HG03060 (cell line): ENCODE data around the gene SLC12A5.
A peak's percentile ranks its signal among the peaks of the same experiment; 100 is the strongest.
"Not testable (repeated sequence)": the region's sequence is repeated elsewhere in the genome, so short reads cannot be mapped to it uniquely, and the experiment has no call there.

Source experiments
- ATAC-seq: cut with Tn5 transposase; IDR thresholded peaks from one replicate; pipeline ENCODE4 v1.9.1; 2021; ENCODE audit warnings: low read depth, moderate number of reproducible peaks; ENCODE audit not compliant: unreplicated experiment

SLC12A5 gene

GRCh38 chr20:46073443-46073842 is 44.4 kb downstream of the SLC12A5 start:
- ATAC-seq, result no peak

- ATAC-seq, result no peak
Measured at GRCh38 chr20:46074006-46074405, 45.0 kb downstream of the SLC12A5 start.

- no peak for ATAC-seq
Measured at GRCh38 chr20:46076806-46077205, 47.8 kb downstream of the SLC12A5 start.

GRCh38 chr20:46077642-46078305 is 48.8 kb downstream of the SLC12A5 start:
- ATAC-seq, result no peak

GRCh38 chr20:46078954-46079353 is 49.9 kb downstream of the SLC12A5 start:
- ATAC-seq, result no peak

- ATAC-seq, result no peak
Measured at GRCh38 chr20:46081074-46081473, 52.1 kb downstream of the SLC12A5 start.

- ATAC-seq, result no peak
Measured at GRCh38 chr20:46083101-46083500, 54.1 kb downstream of the SLC12A5 start.

GRCh38 chr20:46083531-46084061 is 54.6 kb downstream of the SLC12A5 start:
- no peak for ATAC-seq

GRCh38 chr20:46084805-46085178 is 55.8 kb downstream of the SLC12A5 start:
- ATAC-seq, result no peak

GRCh38 chr20:46085179-46085851 is 56.3 kb downstream of the SLC12A5 start:
- no peak for ATAC-seq

- ATAC-seq, result no peak
Measured at GRCh38 chr20:46087161-46087560, 58.1 kb downstream of the SLC12A5 start.

- no peak for ATAC-seq
Measured at GRCh38 chr20:46088409-46089166, 59.6 kb downstream of the SLC12A5 start.

- peak; percentile 13 for ATAC-seq
Measured at GRCh38 chr20:46089167-46089416, 60.1 kb downstream of the SLC12A5 start.

GRCh38 chr20:46089417-46090388 is 60.7 kb downstream of the SLC12A5 start, which contains the start of gene NCOA5:
Gene NCOA5, minus strand, starts transcription at chr20:46089962. Its CDS starts 10,538 bp downstream, at chr20:46079424.
- ATAC-seq, result peak; percentile 58

- ATAC-seq, result not testable (repeated sequence)
Measured at GRCh38 chr20:46091622-46092535, 62.9 kb downstream of the SLC12A5 start.

GRCh38 chr20:46093531-46093930 is 64.5 kb downstream of the SLC12A5 start:
- no peak for ATAC-seq

GRCh38 chr20:46099491-46100287 is 70.7 kb downstream of the SLC12A5 start:
- ATAC-seq, result no peak

GRCh38 chr20:46100444-46100843 is 71.4 kb downstream of the SLC12A5 start:
- ATAC-seq, result not testable (repeated sequence)
